ENCODE results near the gene PDIA6.

DNA sequence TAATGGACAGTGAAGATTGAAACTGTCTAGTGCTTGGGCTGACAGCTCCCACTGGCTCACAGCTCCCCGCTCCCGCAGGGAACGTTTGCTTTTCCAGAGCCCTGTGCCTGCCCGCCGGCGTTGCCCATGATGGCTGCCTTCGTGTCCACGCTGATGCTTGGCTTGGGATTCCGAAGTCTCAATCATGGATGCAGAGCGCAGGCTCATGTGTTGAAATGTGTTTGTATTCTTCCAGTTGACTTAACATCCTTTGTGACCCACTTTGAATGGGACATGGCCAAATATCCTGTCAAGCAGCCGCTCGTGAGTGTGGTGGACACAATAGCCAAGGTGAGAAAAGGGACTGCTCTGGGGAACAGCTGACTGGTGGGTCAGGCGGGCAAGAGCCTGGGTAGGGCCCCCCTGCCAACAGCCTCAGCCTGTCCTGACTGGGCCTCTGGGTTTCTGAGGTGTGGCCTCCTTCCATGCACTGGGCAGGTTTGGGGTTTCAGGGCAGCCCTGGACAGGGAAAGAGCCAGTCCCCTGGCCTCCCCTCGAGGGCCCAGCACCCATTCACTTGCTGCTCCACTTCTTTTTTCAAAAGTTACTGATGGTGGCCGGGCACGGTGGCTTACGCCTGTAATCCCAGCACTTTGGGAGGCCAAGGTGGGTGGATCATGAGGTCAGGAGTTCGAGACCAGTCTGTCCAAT lies 48.3 kb downstream of the PDIA6 start:
- TF ChIP-seq CHD4 (IDR thresholded peaks at IDR 0.05) (no peak), POLR2A (IDR thresholded peaks at IDR 0.05; ENCODE audit: low read depth, low read length) (no peak), BHLHE40 (IDR thresholded peaks at IDR 0.05; ENCODE audit: borderline replicate concordance in 1 of 2, low read depth in 2 of 2, low read length in 1 of 2) (no peak), TARDBP (IDR thresholded peaks at IDR 0.05; ENCODE audit: borderline replicate concordance) (no peak)
- TF ChIP-seq, protein P1, sequence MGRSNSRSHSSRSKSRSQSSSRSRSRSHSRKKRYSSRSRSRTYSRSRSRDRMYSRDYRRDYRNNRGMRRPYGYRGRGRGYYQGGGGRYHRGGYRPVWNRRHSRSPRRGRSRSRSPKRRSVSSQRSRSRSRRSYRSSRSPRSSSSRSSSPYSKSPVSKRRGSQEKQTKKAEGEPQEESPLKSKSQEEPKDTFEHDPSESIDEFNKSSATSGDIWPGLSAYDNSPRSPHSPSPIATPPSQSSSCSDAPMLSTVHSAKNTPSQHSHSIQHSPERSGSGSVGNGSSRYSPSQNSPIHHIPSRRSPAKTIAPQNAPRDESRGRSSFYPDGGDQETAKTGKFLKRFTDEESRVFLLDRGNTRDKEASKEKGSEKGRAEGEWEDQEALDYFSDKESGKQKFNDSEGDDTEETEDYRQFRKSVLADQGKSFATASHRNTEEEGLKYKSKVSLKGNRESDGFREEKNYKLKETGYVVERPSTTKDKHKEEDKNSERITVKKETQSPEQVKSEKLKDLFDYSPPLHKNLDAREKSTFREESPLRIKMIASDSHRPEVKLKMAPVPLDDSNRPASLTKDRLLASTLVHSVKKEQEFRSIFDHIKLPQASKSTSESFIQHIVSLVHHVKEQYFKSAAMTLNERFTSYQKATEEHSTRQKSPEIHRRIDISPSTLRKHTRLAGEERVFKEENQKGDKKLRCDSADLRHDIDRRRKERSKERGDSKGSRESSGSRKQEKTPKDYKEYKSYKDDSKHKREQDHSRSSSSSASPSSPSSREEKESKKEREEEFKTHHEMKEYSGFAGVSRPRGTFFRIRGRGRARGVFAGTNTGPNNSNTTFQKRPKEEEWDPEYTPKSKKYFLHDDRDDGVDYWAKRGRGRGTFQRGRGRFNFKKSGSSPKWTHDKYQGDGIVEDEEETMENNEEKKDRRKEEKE (IDR thresholded peaks at IDR 0.05) = no peak
- TF ChIP-seq, protein P2, sequence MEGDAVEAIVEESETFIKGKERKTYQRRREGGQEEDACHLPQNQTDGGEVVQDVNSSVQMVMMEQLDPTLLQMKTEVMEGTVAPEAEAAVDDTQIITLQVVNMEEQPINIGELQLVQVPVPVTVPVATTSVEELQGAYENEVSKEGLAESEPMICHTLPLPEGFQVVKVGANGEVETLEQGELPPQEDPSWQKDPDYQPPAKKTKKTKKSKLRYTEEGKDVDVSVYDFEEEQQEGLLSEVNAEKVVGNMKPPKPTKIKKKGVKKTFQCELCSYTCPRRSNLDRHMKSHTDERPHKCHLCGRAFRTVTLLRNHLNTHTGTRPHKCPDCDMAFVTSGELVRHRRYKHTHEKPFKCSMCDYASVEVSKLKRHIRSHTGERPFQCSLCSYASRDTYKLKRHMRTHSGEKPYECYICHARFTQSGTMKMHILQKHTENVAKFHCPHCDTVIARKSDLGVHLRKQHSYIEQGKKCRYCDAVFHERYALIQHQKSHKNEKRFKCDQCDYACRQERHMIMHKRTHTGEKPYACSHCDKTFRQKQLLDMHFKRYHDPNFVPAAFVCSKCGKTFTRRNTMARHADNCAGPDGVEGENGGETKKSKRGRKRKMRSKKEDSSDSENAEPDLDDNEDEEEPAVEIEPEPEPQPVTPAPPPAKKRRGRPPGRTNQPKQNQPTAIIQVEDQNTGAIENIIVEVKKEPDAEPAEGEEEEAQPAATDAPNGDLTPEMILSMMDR (IDR thresholded peaks at IDR 0.05 in 2 of 3, conservative IDR thresholded peaks at IDR 0.05 in 1 of 3; ENCODE audit: control insufficient read depth in 2 of 3, extremely low read depth in 1 of 3, insufficient read depth in 1 of 3, low read depth in 3 of 3, low read length in 3 of 3) = no peak

Measured in GM12878 (cell line).